H9 (cell line): ENCODE measurements around the gene LSM7. TPM values are rescaled to one million over a fixed set of nuclear protein-coding genes. Genes with fewer than 3 reads are reported as not detected.

Experiments
- DNase-seq: peaks from one replicate; pipeline ENCODE4 v3.0.0-alpha.2; 2017
- H2AFZ ChIP-seq: one replicate; pipeline ENCODE4 v1.6.1; 2013; ENCODE audit warnings: mild to moderate bottlenecking, low read length, control low read depth, moderate library complexity
- H2AK5ac ChIP-seq: 2 replicates; pipeline ENCODE4 v1.6.1; 2013; ENCODE audit warnings: low read length, control low read depth, mixed read lengths; ENCODE audit not compliant: insufficient read length
- H2BK120ac ChIP-seq: one replicate; pipeline ENCODE4 v1.6.1; 2013; ENCODE audit warnings: low read depth, mild to moderate bottlenecking, low read length, control low read depth, inconsistent platforms; ENCODE audit not compliant: poor library complexity, severe bottlenecking
- H2BK12ac ChIP-seq: 2 replicates; pipeline ENCODE4 v1.6.1; 2013; ENCODE audit warnings: low read length, control low read depth, mixed read lengths, low read depth; ENCODE audit not compliant: insufficient read length
- H2BK15ac ChIP-seq: 2 replicates; pipeline ENCODE4 v1.6.1; 2013; ENCODE audit warnings: low read depth, low read length, control low read depth
- H2BK20ac ChIP-seq: one replicate; pipeline ENCODE4 v1.6.1; 2013; ENCODE audit warnings: low read depth, mild to moderate bottlenecking, low read length, control low read depth, inconsistent platforms; ENCODE audit not compliant: poor library complexity, severe bottlenecking
- H2BK5ac ChIP-seq: 2 replicates; pipeline ENCODE4 v1.6.1; 2013; ENCODE audit warnings: low read length, control low read depth, mixed read lengths; ENCODE audit not compliant: insufficient read length
- H3K14ac ChIP-seq: 2 replicates; pipeline ENCODE4 v1.6.1; 2013; ENCODE audit warnings: low read length, control low read depth; ENCODE audit not compliant: insufficient read depth
- H3K18ac ChIP-seq: 2 replicates; pipeline ENCODE4 v1.6.1; 2013; ENCODE audit warnings: low read depth, mild to moderate bottlenecking, mixed read lengths, low read length, control low read depth; ENCODE audit not compliant: insufficient read length
- H3K23ac ChIP-seq: 2 replicates; pipeline ENCODE4 v1.6.1; 2013; ENCODE audit warnings: low read length, control low read depth, mixed read lengths, low read depth; ENCODE audit not compliant: insufficient read length
- H3K23me2 ChIP-seq: 2 replicates; pipeline ENCODE4 v1.6.1; 2013; ENCODE audit warnings: low read depth, mild to moderate bottlenecking, mixed read lengths, low read length, control low read depth; ENCODE audit not compliant: insufficient read length, poor library complexity, severe bottlenecking
- H3K27ac ChIP-seq: 2 replicates; pipeline ENCODE4 v1.5.1; 2013; ENCODE audit warnings: low read length, control low read depth, mixed read lengths, low read depth; ENCODE audit not compliant: insufficient read length
- H3K27me3 ChIP-seq: 2 replicates; pipeline ENCODE4 v1.6.1; 2013; ENCODE audit warnings: low read length, control low read depth, inconsistent platforms; ENCODE audit not compliant: insufficient read depth
- H3K4ac ChIP-seq: 2 replicates; pipeline ENCODE4 v1.6.1; 2013; ENCODE audit warnings: low read depth, mild to moderate bottlenecking, control low read depth, inconsistent platforms, low read length, moderate library complexity
- H3K4me1 ChIP-seq: 2 replicates; pipeline ENCODE4 v1.6.1; 2013; ENCODE audit warnings: low read length, control low read depth, inconsistent platforms; ENCODE audit not compliant: insufficient read depth
- H3K4me2 ChIP-seq: 2 replicates; pipeline ENCODE4 v1.6.1; 2013; ENCODE audit warnings: low read length, control low read depth, mixed read lengths; ENCODE audit not compliant: insufficient read length, insufficient read depth
- H3K56ac ChIP-seq: 2 replicates; pipeline ENCODE4 v1.6.1; 2013; ENCODE audit warnings: low read depth, mild to moderate bottlenecking, mixed read lengths, low read length, control low read depth; ENCODE audit not compliant: insufficient read length
- H3K79me1 ChIP-seq: 2 replicates; pipeline ENCODE4 v1.6.1; 2013; ENCODE audit warnings: low read depth, mild to moderate bottlenecking, moderate library complexity, low read length, control low read depth, inconsistent platforms; ENCODE audit not compliant: insufficient read depth, poor library complexity, severe bottlenecking
- H3K79me2 ChIP-seq: 2 replicates; pipeline ENCODE4 v1.6.1; 2013; ENCODE audit warnings: low read length, control low read depth, inconsistent platforms; ENCODE audit not compliant: insufficient read depth
- H3K9ac ChIP-seq: 2 replicates; pipeline ENCODE4 v1.6.1; 2013; ENCODE audit warnings: low read length, control low read depth, mixed read lengths; ENCODE audit not compliant: insufficient read length; ENCODE audit errors: extremely low read depth
- H3K9me3 ChIP-seq: one replicate; pipeline ENCODE4 v1.6.1; 2013; ENCODE audit warnings: low read depth, low read length, inconsistent platforms; ENCODE audit not compliant: control insufficient read depth
- H3T11ph ChIP-seq: one replicate; pipeline ENCODE4 v1.6.1; 2013; ENCODE audit warnings: mild to moderate bottlenecking, low read length, control low read depth, inconsistent platforms
- H4K20me1 ChIP-seq: one replicate; pipeline ENCODE4 v1.6.1; 2013; ENCODE audit not compliant: control insufficient read depth, insufficient read length, insufficient read depth
- H4K5ac ChIP-seq: 2 replicates; pipeline ENCODE4 v1.6.1; 2013; ENCODE audit warnings: low read depth, mild to moderate bottlenecking, mixed read lengths, low read length, control low read depth; ENCODE audit not compliant: insufficient read length
- H4K8ac ChIP-seq: replicated peaks from 2 replicates; pipeline ENCODE4 v1.6.1; 2013; ENCODE audit warnings: low read length, control low read depth, mixed read lengths, low read depth; ENCODE audit not compliant: insufficient read length
- H4K91ac ChIP-seq: 2 replicates; pipeline ENCODE4 v1.6.1; 2013; ENCODE audit warnings: low read depth, mild to moderate bottlenecking, moderate library complexity, mixed read lengths, low read length, control low read depth; ENCODE audit not compliant: insufficient read length
- H3K27ac Mint-ChIP-seq, 3 experiments: 2 replicates in 2 of 3; 3 replicates in 1 of 3; pipeline ENCODE4 v1.8.0; 2020 to 2021; ENCODE audit warnings: mixed read lengths in 3 of 3, mild to moderate bottlenecking in 1 of 3, moderate library complexity in 1 of 3
- H3K27me3 Mint-ChIP-seq: 2 replicates; pipeline ENCODE4 v1.8.0; 2021; ENCODE audit warnings: low read depth, mild to moderate bottlenecking, moderate library complexity, mixed read lengths
- H3K36me3 Mint-ChIP-seq, 3 experiments: 2 replicates in 2 of 3; 3 replicates in 1 of 3; pipeline ENCODE4 v1.8.0; 2020 to 2021; ENCODE audit warnings: low read depth in 3 of 3, mixed read lengths in 3 of 3; ENCODE audit not compliant: insufficient read depth in 1 of 3
- H3K4me1 Mint-ChIP-seq, 2 experiments: 2 replicates each; pipeline ENCODE4 v1.8.0; 2020; ENCODE audit warnings: mixed read lengths in 2 of 2
- H3K4me3 Mint-ChIP-seq, 2 experiments: 2 replicates in 1 of 2; 3 replicates in 1 of 2; pipeline ENCODE4 v1.8.0; 2020 to 2021; ENCODE audit warnings: mild to moderate bottlenecking in 2 of 2, mixed read lengths in 2 of 2, moderate library complexity in 1 of 2
- H3K9me3 Mint-ChIP-seq, 2 experiments: 2 replicates in 1 of 2; 3 replicates in 1 of 2; pipeline ENCODE4 v1.8.0; 2020; ENCODE audit warnings: mild to moderate bottlenecking in 2 of 2, mixed read lengths in 2 of 2, moderate library complexity in 1 of 2
- CTCF ChIP-seq: fragments of 200-600 bp; sonication (generic); conservative IDR thresholded peaks from 3 replicates; pipeline ENCODE4 v1.8.0; 2021; ENCODE audit warnings: antibody characterized with exemption, mild to moderate bottlenecking
- WGBS: extraction: QIAGEN DNeasy Blood & Tissue Kit; methylation state at CpG from one replicate; pipeline ENCODE4 v1.1.7; 2013; ENCODE audit warnings: missing lambda C conversion rate, low lambda C conversion rate, mixed read lengths; ENCODE audit not compliant: insufficient read length; ENCODE audit errors: extremely low coverage; 5-methylcytosine and 5-hydroxymethylcytosine counted together
- total RNA-seq: library from RNA; stranded (reverse); gene quantifications from 2 replicates; pipeline ENCODE4 v1.2.1, GENCODE V29; 2021

LSM7 gene
- total RNA-seq, 1 experiment from 2014 or later: 187 TPM

- no peaks in the 10 kb centered on the region for H3K79me2 ChIP-seq
- no peak overlapping the region for H3T11ph ChIP-seq
- no peaks in the 10 kb centered on the region for H3K9me3 ChIP-seq
- no peaks in the 10 kb centered on the region for H3K9me3 Mint-ChIP-seq
- no peak for TF ChIP-seq CTCF
- H2AFZ ChIP-seq: no peak overlapping the region
- H2BK5ac ChIP-seq: no peak overlapping the region
- no peak overlapping the region for H3K4me3 Mint-ChIP-seq
- H4K5ac ChIP-seq: no peak overlapping the region
- no peak overlapping the region for H2BK120ac ChIP-seq
- H3K4me1 ChIP-seq: no peaks in the 10 kb centered on the region
- H4K20me1 ChIP-seq: no peaks in the 10 kb centered on the region
- H3K18ac ChIP-seq: no peak overlapping the region
- no CpG with 5 or more reads among the region's 34 CpGs for WGBS
- H3K27ac ChIP-seq: no peak overlapping the region
- no peak overlapping the region for H3K4me2 ChIP-seq
- no peaks in the 10 kb centered on the region for H3K23me2 ChIP-seq
- no peak overlapping the region for H2BK12ac ChIP-seq
- no peaks in the 10 kb centered on the region for H3K79me1 ChIP-seq
- no peak overlapping the region for H2AK5ac ChIP-seq
- no peak overlapping the region for H2BK15ac ChIP-seq
- H3K36me3 Mint-ChIP-seq: peaks cover 0 to 2% (median 0%) of the 10 kb centered on the region in 3 experiments; a peak in 1 of 7 replicates
- no peak overlapping the region for H3K27ac Mint-ChIP-seq
- H4K8ac ChIP-seq: no peak overlapping the region
- no peak overlapping the region for H3K56ac ChIP-seq
- no peaks in the 10 kb centered on the region for H3K27me3 ChIP-seq
- H3K4ac ChIP-seq: no peak overlapping the region
- no peak for DNase-seq
- no peak overlapping the region for H3K23ac ChIP-seq
- no peak overlapping the region for H4K91ac ChIP-seq
- H3K14ac ChIP-seq: no peak overlapping the region
- no peak overlapping the region for H3K9ac ChIP-seq
- H3K4me1 Mint-ChIP-seq: no peaks in the 10 kb centered on the region
- H2BK20ac ChIP-seq: no peak overlapping the region
- peaks cover 10% of the 10 kb centered on the region for H3K27me3 Mint-ChIP-seq
Measured at GRCh38 chr19:2353887-2354592, 25.7 kb upstream of the LSM7 start.
